ENCODE data around the gene PRR29. TPM values are rescaled to one million over a fixed set of nuclear protein-coding genes. Genes with fewer than 3 reads are reported as not detected.

Gene PRR29
- total and polyA plus RNA-seq, 4 donors, result 0.02 to 0.35 (median 0.14) TPM; not detected in 1

DNA sequence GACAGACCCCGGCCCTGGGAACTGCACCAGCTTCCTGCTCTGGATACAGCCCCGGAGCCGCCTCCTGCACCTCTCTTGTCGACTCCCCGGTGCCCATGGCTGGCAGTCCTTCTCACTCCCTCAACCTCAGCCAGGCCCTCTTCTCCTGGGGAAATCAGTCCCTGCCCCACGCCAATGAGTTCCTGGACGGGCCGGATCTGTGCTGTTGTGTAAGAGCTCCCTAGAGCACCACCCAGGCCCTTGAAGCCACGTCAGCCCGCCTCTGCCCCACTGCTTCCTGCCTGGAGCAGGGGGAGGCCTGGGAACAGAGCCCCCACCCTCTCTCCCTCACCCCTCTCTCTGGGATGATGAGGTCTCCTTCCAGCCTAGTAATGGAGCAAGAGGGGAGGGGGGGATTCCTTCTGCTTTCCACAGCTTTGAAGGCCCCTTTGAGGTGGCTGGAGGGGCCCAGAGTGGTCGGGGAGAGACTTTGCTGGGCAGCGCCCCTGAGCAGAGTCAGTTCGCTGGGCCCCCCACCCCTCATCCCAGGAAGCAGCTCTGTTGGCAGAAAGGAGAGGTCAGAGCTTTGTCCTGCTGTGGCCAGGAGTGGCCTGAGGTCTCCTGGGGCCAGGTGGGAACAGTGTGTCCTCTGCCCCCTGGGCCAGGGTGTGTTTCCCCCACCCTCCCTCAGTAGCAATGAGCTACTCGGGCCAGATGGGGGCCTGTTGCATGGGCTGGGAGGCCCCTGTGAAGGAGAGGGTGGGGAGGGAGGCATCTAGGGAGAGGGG, 3.8 kb downstream of the PRR29 start:
- H3K36me3 ChIP-seq (ENCODE audit: control insufficient read depth in 4 of 4, insufficient read depth in 3 of 4, low read depth in 1 of 4, low read length in 3 of 4), result peaks cover 0 to 3% (median 0%) of the 10 kb centered on the region in 4 donors
- H3K9ac ChIP-seq (ENCODE audit: low read depth in 1 of 2, low read length in 2 of 2), result no peak overlapping the region
- peaks cover 0 to 2% (median 0%) of the 10 kb centered on the region in 4 donors for H3K27me3 ChIP-seq (ENCODE audit: control insufficient read depth in 4 of 4, insufficient read depth in 4 of 4, low read length in 3 of 4)
- TF ChIP-seq, protein P1, sequence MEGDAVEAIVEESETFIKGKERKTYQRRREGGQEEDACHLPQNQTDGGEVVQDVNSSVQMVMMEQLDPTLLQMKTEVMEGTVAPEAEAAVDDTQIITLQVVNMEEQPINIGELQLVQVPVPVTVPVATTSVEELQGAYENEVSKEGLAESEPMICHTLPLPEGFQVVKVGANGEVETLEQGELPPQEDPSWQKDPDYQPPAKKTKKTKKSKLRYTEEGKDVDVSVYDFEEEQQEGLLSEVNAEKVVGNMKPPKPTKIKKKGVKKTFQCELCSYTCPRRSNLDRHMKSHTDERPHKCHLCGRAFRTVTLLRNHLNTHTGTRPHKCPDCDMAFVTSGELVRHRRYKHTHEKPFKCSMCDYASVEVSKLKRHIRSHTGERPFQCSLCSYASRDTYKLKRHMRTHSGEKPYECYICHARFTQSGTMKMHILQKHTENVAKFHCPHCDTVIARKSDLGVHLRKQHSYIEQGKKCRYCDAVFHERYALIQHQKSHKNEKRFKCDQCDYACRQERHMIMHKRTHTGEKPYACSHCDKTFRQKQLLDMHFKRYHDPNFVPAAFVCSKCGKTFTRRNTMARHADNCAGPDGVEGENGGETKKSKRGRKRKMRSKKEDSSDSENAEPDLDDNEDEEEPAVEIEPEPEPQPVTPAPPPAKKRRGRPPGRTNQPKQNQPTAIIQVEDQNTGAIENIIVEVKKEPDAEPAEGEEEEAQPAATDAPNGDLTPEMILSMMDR (IDR thresholded peaks at IDR 0.05; ENCODE audit: low read depth, low read length, missing input control), result no peak
- TF ChIP-seq JUND (IDR thresholded peaks at IDR 0.05) (no peak), HNF4A (conservative IDR thresholded peaks at IDR 0.05) (no peak), GABPA (IDR thresholded peaks at IDR 0.05 in 1 of 2, conservative IDR thresholded peaks at IDR 0.05 in 1 of 2) (no peak), MAX (IDR thresholded peaks at IDR 0.05) (no peak), NR2F2 (IDR thresholded peaks at IDR 0.05) (no peak), TAF1 (conservative IDR thresholded peaks at IDR 0.05) (no peak), REST (IDR thresholded peaks at IDR 0.05) (no peak), RXRA (IDR thresholded peaks at IDR 0.05) (no peak), SP1 (IDR thresholded peaks at IDR 0.05) (no peak), YY1 (IDR thresholded peaks at IDR 0.05) (no peak), HNF4G (IDR thresholded peaks at IDR 0.05) (no peak), FOXA2 (IDR thresholded peaks at IDR 0.05) (no peak), RAD21 (IDR thresholded peaks at IDR 0.05) (no peak), EGR1 (IDR thresholded peaks at IDR 0.05; ENCODE audit: low read depth in 2 of 2) (no peak), FOXA1 (IDR thresholded peaks at IDR 0.05) (no peak)
- TF ChIP-seq, protein P2, sequence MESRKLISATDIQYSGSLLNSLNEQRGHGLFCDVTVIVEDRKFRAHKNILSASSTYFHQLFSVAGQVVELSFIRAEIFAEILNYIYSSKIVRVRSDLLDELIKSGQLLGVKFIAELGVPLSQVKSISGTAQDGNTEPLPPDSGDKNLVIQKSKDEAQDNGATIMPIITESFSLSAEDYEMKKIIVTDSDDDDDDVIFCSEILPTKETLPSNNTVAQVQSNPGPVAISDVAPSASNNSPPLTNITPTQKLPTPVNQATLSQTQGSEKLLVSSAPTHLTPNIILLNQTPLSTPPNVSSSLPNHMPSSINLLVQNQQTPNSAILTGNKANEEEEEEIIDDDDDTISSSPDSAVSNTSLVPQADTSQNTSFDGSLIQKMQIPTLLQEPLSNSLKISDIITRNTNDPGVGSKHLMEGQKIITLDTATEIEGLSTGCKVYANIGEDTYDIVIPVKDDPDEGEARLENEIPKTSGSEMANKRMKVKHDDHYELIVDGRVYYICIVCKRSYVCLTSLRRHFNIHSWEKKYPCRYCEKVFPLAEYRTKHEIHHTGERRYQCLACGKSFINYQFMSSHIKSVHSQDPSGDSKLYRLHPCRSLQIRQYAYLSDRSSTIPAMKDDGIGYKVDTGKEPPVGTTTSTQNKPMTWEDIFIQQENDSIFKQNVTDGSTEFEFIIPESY (IDR thresholded peaks at IDR 0.05), result no peak
- TF ChIP-seq, protein P3, sequence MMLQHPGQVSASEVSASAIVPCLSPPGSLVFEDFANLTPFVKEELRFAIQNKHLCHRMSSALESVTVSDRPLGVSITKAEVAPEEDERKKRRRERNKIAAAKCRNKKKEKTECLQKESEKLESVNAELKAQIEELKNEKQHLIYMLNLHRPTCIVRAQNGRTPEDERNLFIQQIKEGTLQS (IDR thresholded peaks at IDR 0.05), result no peak
- no peaks in the 10 kb centered on the region for H3K9me3 ChIP-seq (ENCODE audit: control insufficient read depth in 4 of 4, low read length in 3 of 4)
- no peak for DNase-seq (ENCODE audit: low spot score)
- no peak overlapping the region for H3K4me3 ChIP-seq (ENCODE audit: low read depth in 1 of 3, low read length in 3 of 3)
- H3K27ac ChIP-seq (ENCODE audit: low read depth in 1 of 2, low read length in 2 of 2), result no peak overlapping the region
- 83% methylated on average over 14 of the region's 14 CpGs for WGBS
- H3K4me1 ChIP-seq (ENCODE audit: control insufficient read depth in 4 of 4, insufficient read depth in 4 of 4, low read length in 3 of 4), result peaks cover 0 to 12% (median 4%) of the 10 kb centered on the region in 4 donors
